HUDEP-2 (cell line): ENCODE data around the gene ZNF789.

Source experiments
- DNase-seq, 76 experiments: peaks; one replicate each; lab custom pipeline; 2025; ENCODE audit not compliant: unreplicated experiment in 76 of 76; lab: John Stamatoyannopoulos, UW

Gene ZNF789

GRCh38 chr7:99457650-99458493 lies 14.8 kb upstream of the ZNF789 start:
- DNase-seq = no peak

GRCh38 chr7:99459087-99459486 lies 13.6 kb upstream of the ZNF789 start:
- peak in 25 of 76 experiments; percentile 2 to 34 (median 11) for DNase-seq

- no peak for DNase-seq
Measured at GRCh38 chr7:99460651-99461050, 12.0 kb upstream of the ZNF789 start.

GRCh38 chr7:99461221-99461620 lies 11.5 kb upstream of the ZNF789 start:
- no peak for DNase-seq

DNA sequence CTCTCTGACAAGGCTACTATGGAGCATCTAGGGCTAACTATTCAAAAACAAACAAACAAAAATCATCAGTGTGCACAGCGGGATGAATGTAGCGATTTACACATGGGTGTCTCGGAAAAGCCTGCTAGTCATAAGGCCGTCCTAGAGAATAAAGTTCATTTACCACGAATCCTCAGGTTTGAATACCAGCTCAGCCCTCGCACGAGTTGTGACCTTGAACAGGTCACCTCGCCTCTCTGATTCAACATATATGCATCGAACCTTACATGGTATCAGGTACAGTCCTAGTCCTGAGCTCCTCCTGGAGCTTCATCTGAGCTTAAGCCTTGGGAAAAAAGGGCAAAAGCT lies 7.3 kb upstream of the ZNF789 start:
- DNase-seq = peak in 1 of 76 experiments; percentile 32

- no peak for DNase-seq
Measured at GRCh38 chr7:99468336-99468918, 4.3 kb upstream of the ZNF789 start.

GRCh38 chr7:99469381-99470065 lies 3.2 kb upstream of the ZNF789 start:
- DNase-seq = no peak

DNA sequence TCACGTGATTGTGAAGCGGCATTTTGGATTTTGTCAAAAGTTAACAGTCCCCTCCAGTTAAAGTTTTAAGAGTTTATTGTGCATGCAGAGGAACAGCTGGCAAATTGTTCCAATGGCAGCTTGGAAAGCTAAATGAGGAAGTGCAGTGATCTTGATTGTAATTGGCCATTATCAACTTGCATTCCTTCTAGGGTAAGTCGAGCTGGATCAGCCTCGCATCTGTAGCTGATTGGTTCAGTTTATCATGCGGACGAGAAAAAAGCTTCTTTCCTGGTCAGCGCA lies 566 bp downstream of the ZNF789 start:
- peak in 40 of 76 experiments; percentile 2 to 67 (median 28) for DNase-seq

DNA sequence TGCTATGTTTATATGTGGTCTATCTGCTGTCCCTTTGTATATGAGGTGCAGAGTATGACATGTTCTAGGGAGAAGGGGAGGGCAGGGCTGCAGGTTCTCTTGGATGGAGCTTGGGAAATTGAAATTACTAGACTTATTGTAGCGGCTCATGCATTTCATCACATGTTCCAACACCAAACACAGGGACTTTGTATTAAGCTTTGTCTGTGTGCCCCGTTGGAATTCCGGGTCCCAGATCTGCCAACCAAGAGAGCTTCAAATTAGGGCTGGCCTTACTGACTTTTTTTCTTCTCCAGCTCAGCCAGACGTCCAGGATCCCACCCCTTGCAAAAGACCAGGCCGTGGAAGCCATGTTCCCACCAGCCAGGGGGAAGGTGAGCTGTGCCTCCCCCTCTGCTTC lies 3.4 kb downstream of the ZNF789 start:
- DNase-seq = no peak

GRCh38 chr7:99478464-99479440 lies 6.1 kb downstream of the ZNF789 start:
- no peak for DNase-seq

GRCh38 chr7:99485094-99485493 lies 12.4 kb downstream of the ZNF789 start:
- DNase-seq = no peak

DNA sequence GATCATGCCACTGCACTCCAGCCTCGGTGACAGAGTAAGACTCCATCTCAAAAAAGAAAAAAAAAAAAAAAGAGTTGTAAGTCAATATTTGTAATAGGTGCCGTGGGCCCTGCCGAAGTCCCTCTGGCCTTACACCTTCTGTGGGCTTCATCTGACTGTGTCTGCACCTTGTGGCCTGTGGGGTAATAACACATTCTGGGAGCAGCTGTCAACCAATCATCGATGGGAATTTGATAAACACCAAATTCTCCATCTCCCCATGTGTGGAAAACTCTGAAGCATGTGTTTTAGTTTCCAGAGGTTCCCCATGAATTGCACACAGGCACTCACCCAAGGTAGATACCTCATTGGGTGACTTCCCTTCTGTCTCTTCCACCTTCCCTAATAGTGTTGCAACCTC lies 16.5 kb downstream of the ZNF789 start:
- no peak for DNase-seq

DNA sequence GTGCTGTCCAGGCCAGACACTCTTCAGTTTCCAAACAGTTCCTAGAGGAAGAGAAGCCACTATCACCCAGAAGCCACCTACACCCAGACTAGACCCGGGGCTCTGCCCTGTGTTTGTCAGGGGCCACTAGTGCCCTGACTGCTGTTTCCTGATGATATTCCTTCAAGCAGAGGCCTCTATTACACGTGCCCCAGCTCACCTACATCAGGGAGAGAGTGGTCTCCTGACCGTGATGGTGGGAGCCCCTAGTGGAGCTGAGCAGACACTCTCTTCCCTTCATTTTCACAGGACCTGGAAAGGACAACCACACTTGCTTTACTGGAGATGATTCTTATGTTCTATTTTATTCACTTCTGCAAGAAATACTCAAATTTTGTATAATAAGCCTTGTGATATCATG lies 18.2 kb downstream of the ZNF789 start:
- DNase-seq = no peak

GRCh38 chr7:99493823-99494222 lies 21.1 kb downstream of the ZNF789 start:
- DNase-seq = no peak

GRCh38 chr7:99497766-99498545 lies 25.3 kb downstream of the ZNF789 start:
- no peak for DNase-seq

- peak in 1 of 76 experiments; percentile 1 for DNase-seq
Measured at GRCh38 chr7:99498546-99498944, 25.9 kb downstream of the ZNF789 start.

DNA sequence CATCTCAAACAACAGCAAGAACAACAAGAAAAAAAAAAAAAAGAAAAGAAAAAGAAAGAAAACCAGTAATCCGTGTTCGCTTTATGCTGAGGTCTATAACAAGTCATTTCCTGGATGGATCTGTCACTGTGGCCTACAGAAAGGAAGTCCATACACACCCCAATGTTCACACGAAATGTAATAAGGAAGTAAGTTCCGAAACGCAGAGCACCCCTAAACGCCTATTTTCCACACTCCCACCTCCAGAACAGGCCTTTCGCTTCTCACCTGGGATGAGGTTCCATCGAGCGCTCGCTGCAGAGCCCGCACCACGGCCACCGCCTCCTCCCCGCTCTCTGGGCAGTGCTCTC lies 26.7 kb downstream of the ZNF789 start:
- DNase-seq = no peak

DNA sequence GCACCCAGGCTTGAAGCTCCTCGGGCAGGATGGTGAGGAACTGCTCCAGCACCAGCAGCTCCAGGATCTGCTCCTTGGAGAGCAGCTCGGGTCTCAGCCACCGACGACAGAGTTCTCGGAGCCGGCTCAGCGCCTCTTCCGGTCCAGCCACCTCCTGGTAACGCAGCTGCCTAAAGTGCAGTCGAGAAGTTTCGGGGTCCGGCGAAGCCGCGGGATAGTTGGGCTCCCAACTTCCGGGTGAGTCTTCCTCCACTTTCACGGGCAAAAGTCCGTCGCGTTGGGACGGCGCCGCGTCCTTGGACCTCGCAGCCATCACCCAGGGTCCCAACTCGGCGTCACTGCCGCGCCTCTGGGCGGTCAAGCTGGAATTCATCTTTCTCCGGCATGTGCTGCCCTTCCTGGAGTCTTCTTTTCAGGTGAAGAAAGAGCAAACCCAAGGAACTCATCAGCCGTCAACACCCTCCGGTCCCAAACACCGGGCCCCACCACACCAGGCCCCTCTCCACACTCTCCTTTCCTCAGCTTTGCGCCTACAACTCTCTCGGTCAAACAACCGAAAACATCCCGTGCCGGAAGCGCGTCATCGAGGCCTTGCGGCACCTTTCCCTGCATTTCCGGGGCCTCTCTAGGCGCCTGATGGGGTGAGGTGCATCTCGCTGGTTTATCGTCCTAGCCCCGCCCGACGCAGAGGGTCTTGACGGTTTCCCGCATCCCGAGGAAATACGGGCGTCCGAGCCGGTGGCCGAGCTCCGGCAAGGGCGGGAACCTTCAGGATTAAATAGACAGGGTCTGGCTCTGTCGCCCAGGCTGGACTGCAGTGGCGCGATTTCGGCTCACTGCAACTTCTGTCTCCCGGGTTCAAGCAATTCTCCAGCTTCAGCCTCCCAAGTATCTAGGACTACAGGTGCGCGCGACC lies 27.3 kb downstream of the ZNF789 start, which contains the start of gene ZNF394:
Gene ZNF394, minus strand, starts transcription at position 561 of the 916 bp plus-strand sequence. Its CDS starts 188 bp downstream, at position 373.
- peak in 75 of 76 experiments; percentile 36 to 90 (median 79) for DNase-seq

DNA sequence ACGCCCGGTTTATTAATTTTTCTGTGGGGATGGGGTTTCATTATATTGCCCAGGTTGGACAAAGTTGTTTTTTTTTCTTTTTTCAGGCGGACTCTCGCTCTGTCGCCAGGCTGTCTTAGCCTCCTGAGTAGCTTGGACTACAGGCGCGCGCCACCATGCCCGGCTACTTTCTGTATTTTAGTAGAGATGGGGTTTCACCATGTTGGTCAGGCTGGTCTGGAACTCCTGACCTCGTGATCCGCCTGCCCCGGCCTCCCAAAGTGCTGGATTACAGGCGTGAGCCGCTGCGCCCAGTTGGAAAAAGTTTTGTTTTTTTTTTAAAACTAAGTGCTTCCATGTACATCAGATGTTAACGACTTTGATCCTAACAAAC lies 27.9 kb downstream of the ZNF789 start:
- DNase-seq = no peak
